Urinary bladder (tissue), 4 donors: ENCODE results near the gene PRCC. TPM values are rescaled to one million over a fixed set of nuclear protein-coding genes. Genes with fewer than 3 reads are reported as not detected.
"Not testable (repeated sequence)": the region's sequence is repeated elsewhere in the genome, so short reads cannot be mapped to it uniquely, and the experiment has no call there.

ENCODE experiments used
- DNase-seq: peaks from one replicate; pipeline ENCODE4 v3.0.0-alpha.2; 2015; ENCODE audit errors: extremely low spot score
- H3K27ac ChIP-seq: one replicate; pipeline ENCODE4 v1.5.1; 2013; ENCODE audit warnings: low read depth, mild to moderate bottlenecking, moderate library complexity
- H3K36me3 ChIP-seq: one replicate; pipeline ENCODE4 v1.6.1; 2013; ENCODE audit warnings: mild to moderate bottlenecking, moderate library complexity; ENCODE audit not compliant: insufficient read depth
- H3K4me1 ChIP-seq: one replicate; pipeline ENCODE4 v1.6.1; 2013; ENCODE audit warnings: mild to moderate bottlenecking, moderate library complexity; ENCODE audit not compliant: insufficient read depth
- H3K4me3 ChIP-seq: one replicate; pipeline ENCODE4 v1.5.1; 2013; ENCODE audit warnings: low read depth, low read length
- WGBS: extraction: QIAGEN DNeasy Blood & Tissue Kit; methylation state at CpG from one replicate; pipeline ENCODE4 v1.1.7; 2013; 5-methylcytosine and 5-hydroxymethylcytosine counted together
- polyA plus RNA-seq: library from polyadenylated mRNA; stranded (reverse); fragments of 200-250 nt; gene quantifications from one replicate; pipeline ENCODE4 v1.2.3, GENCODE V29; 2013
- total RNA-seq: library from RNA; depleted of rRNA; stranded (reverse); fragments of >200 nt; gene quantifications from one replicate; pipeline ENCODE4 v1.2.3, GENCODE V29; 2014
- donor health status: healthy with polysubstance abuse.
- donor health status: healthy.

Gene PRCC
- total and polyA plus RNA-seq, 2 donors: 17.7 to 49.5 TPM

GRCh38 chr1:156760796-156761104 lies 6.6 kb upstream of the PRCC start:
- no peak overlapping the region for H3K4me3 ChIP-seq
- H3K4me1 ChIP-seq: no peaks in the 10 kb centered on the region
- WGBS: 77% methylated on average over 4 of the region's 4 CpGs
- no peaks in the 10 kb centered on the region for H3K36me3 ChIP-seq
- no peak for DNase-seq
- H3K27ac ChIP-seq: peak overlapping the region; percentile 23

- not testable (repeated sequence) for H3K27ac ChIP-seq, DNase-seq, H3K36me3 ChIP-seq, H3K4me1 ChIP-seq, H3K4me3 ChIP-seq
- WGBS: 93% methylated on average over 15 of the region's 15 CpGs
Measured at GRCh38 chr1:156765136-156765535, 2.2 kb upstream of the PRCC start.

- DNase-seq: no peak
- no peaks in the 10 kb centered on the region for H3K36me3 ChIP-seq
- no peak overlapping the region for H3K4me3 ChIP-seq
- H3K4me1 ChIP-seq: no peaks in the 10 kb centered on the region
- H3K27ac ChIP-seq: no peak overlapping the region
- WGBS: 93% methylated on average over 5 of the region's 5 CpGs
Measured at GRCh38 chr1:156765666-156766065, 1.7 kb upstream of the PRCC start.

GRCh38 chr1:156766298-156767100 lies 836 bp upstream of the PRCC start:
- Histone ChIP-seq H3K27ac (peak overlapping the region; percentile 13), H3K4me3 (peak overlapping the region; percentile 40), H3K36me3 (no peaks in the 10 kb centered on the region), H3K4me1 (peaks cover 1% of the 10 kb centered on the region)
- DNase-seq: no peak
- WGBS: 6% methylated on average over 14 of the region's 14 CpGs

- peak overlapping the region; percentile 94 for H3K27ac ChIP-seq
- H3K4me3 ChIP-seq: peak overlapping the region; percentile 89
- peaks cover 1% of the 10 kb centered on the region for H3K4me1 ChIP-seq
- WGBS: under 1% methylated on average over 31 of the region's 31 CpGs
- no peaks in the 10 kb centered on the region for H3K36me3 ChIP-seq
- no peak for DNase-seq
Measured at GRCh38 chr1:156767879-156768604, 707 bp downstream of the PRCC start.

GRCh38 chr1:156768610-156769295 lies 1.4 kb downstream of the PRCC start:
- WGBS: 19% methylated on average over 8 of the region's 8 CpGs
- Histone ChIP-seq H3K4me3 (peak overlapping the region; percentile 89), H3K4me1 (peaks cover 1% of the 10 kb centered on the region), H3K27ac (no peak overlapping the region), H3K36me3 (no peaks in the 10 kb centered on the region)
- DNase-seq: no peak

- Histone ChIP-seq H3K36me3 (no peaks in the 10 kb centered on the region), H3K4me3 (no peak overlapping the region), H3K27ac (no peak overlapping the region), H3K4me1 (peaks cover 1% of the 10 kb centered on the region)
- DNase-seq: no peak
- 72% methylated on average over 3 of the region's 3 CpGs for WGBS
Measured at GRCh38 chr1:156772222-156772621, 4.9 kb downstream of the PRCC start.

GRCh38 chr1:156772728-156773497 lies 5.6 kb downstream of the PRCC start:
- peaks cover 1% of the 10 kb centered on the region for H3K4me1 ChIP-seq

GRCh38 chr1:156773607-156774006 lies 6.3 kb downstream of the PRCC start:
- H3K4me3 ChIP-seq: no peak overlapping the region
- peaks cover 1% of the 10 kb centered on the region for H3K4me1 ChIP-seq
- no peak overlapping the region for H3K27ac ChIP-seq
- DNase-seq: no peak
- WGBS: 91% methylated on average over 3 of the region's 3 CpGs
- H3K36me3 ChIP-seq: no peaks in the 10 kb centered on the region

More at GRCh38 chr1:156772728-156773497, 5.6 kb downstream of the PRCC start:
- H3K27ac ChIP-seq: no peak overlapping the region
- 25% methylated on average over 9 of the region's 9 CpGs for WGBS
- H3K4me3 ChIP-seq: no peak overlapping the region
- no peak for DNase-seq
- H3K36me3 ChIP-seq: no peaks in the 10 kb centered on the region

GRCh38 chr1:156775799-156776198 lies 8.5 kb downstream of the PRCC start:
- no peak overlapping the region for H3K27ac ChIP-seq
- peaks cover under 1% of the 10 kb centered on the region for H3K4me1 ChIP-seq
- H3K36me3 ChIP-seq: no peaks in the 10 kb centered on the region
- no peak overlapping the region for H3K4me3 ChIP-seq
- no peak for DNase-seq
- 82% methylated on average over 5 of the region's 5 CpGs for WGBS

- Histone ChIP-seq H3K4me1 (no peaks in the 10 kb centered on the region), H3K36me3 (no peaks in the 10 kb centered on the region), H3K4me3 (no peak overlapping the region), H3K27ac (no peak overlapping the region)
- DNase-seq: no peak
- 67% methylated on average over 4 of the region's 4 CpGs for WGBS
Measured at GRCh38 chr1:156776942-156777341, 9.6 kb downstream of the PRCC start.

GRCh38 chr1:156777573-156777972 lies 10.2 kb downstream of the PRCC start:
- H3K4me1 ChIP-seq: no peaks in the 10 kb centered on the region

GRCh38 chr1:156781585-156782186 lies 14.4 kb downstream of the PRCC start:
- Histone ChIP-seq H3K36me3 (peaks cover 3% of the 10 kb centered on the region), H3K4me3 (no peak overlapping the region), H3K27ac (no peak overlapping the region), H3K4me1 (no peaks in the 10 kb centered on the region)
- no peak for DNase-seq

More at GRCh38 chr1:156777573-156777972, 10.2 kb downstream of the PRCC start:
- Histone ChIP-seq H3K4me3 (no peak overlapping the region), H3K27ac (no peak overlapping the region), H3K36me3 (no peaks in the 10 kb centered on the region)
- DNase-seq: no peak
- WGBS: 48% methylated on average over 1 of the region's 1 CpG
